GM21381 (cell line): ENCODE data around the gene RUVBL2.
A peak's percentile ranks its signal among the peaks of the same experiment; 100 is the strongest.

Experiments
- ATAC-seq: cut with Tn5 transposase; IDR thresholded peaks from one replicate; pipeline ENCODE4 v1.9.1; 2021; ENCODE audit warnings: mild to moderate bottlenecking, moderate library complexity; ENCODE audit not compliant: unreplicated experiment

The RUVBL2 gene

GRCh38 chr19:48993175-48994034, at the start of gene RUVBL2, which contains the start of gene GYS1:
Gene RUVBL2 (plus strand): TSS chr19:48993887. CDS start chr19:48993912, 25 bp downstream.
Gene GYS1 (minus strand): TSS chr19:48993309. CDS start chr19:48993112, 197 bp downstream.
- ATAC-seq = peak; percentile 87

DNA sequence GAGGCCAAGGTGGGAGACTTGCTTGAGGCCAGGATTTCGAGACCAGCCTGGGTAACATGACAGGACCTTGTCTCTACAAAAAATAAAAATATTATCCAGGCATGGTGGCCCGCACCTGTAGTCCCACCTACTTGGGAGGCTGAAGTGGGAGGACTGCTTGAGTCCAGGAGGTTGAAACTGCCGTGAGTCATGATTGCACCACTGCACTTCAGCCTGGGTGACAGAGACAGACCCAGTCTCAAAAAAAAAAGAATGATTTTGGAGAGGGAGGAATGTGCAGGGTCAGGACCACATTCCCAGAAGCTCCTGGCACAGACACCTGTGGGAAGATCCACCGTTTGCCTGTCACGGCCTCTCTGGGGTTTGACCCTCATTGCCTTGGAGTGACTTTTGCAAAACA, 48.3 kb upstream of the RUVBL2 start:
- no peak for ATAC-seq

DNA sequence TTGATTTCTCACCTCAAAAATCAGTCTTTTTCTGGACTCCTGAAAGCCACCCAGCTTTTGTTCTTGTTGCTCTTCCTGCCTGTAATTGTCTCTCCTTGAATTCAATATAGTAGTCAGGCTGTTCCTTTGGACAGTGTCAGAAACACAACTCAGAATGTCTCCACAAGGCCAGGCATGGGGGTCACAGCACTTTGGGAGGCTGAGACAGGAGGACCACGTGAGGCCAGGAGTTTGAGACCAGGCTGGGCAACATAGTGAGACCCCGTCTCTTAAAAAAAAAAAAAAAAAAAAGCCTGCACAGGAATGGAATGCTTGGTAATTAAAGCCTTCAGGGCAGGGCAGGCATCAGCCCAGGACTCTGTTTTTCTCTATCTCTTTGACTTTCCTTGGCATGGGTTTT, 47.9 kb upstream of the RUVBL2 start:
- ATAC-seq = no peak

GRCh38 chr19:48946463-48947257, 47.0 kb upstream of the RUVBL2 start:
- no peak for ATAC-seq

DNA sequence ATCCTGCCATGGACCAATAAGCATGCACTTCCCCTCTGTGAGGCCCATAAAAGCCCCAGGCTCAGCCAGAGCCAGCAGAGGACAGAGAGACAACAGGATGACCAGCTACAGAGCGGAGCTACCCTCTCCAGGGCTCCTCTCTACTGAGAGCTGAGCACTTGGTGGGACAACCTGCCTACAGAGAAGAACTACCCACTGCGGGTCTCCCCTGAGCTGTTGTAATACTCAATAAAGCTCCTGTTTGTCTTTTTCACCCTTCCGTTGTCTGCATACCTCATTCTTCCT, 46.5 kb upstream of the RUVBL2 start:
- ATAC-seq = no peak

GRCh38 chr19:48950159-48950558, 43.5 kb upstream of the RUVBL2 start:
- no peak for ATAC-seq

DNA sequence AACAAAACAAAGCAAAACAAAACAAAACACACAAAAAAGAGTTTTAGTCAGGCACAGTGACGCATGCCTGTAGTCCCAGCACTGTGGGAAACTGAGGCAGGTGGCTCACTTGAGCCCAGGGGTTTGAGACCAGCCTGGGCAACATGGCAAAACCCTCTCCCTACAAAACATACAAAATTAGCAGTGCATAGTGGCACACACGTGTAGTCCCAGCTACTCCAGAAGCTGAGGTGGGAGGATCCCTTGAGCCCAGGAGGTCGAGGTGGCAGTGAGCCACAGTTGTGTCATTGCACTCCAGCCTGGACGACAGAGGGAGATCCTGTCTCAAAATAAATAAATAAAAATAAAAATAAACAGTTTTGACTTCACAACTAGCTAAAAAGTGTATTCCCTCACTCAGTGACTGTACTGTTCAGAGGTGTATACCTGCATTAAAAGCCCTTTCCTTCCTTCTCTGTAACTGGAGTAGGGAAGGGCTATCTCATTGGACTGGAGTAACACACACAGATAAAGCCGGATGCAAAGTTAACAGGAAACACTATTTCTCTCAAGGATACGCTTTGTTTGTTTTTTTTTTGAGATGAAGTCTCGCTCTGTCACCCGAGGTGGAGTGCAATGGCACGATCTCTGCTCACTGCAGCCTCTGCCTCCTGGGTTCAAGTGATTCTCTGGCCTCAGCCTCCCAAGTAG, 42.7 kb upstream of the RUVBL2 start:
- no peak for ATAC-seq

GRCh38 chr19:48953141-48953540, 40.5 kb upstream of the RUVBL2 start:
- no peak for ATAC-seq

DNA sequence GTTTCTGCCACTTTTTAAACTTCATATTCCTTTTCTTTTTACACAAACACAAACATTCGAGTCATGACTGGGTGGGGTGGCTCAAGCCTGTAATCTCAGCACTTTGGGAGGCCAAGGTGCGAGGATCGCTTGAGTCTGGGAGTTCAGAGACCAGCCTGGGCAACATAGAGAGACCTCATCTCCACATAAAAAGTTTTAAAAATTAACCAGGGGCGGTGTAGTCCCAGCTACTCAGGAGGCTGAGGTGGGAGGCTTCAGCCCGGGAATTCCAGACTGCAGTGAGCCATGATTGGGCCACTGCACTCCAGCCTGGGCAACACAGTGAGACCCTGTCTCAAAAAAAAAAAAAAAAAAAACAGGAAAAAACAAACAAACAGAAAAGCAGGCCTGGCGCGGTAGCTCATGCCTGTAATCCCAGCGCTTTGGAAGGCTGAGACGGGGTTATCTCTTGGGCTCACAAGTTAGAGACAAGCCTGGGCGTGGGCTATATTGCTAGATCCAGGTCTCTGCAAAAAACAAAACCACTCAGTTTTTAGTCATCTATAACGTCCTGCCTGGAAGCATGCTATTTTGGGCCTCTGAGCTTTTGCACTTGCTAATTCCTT, 39.6 kb upstream of the RUVBL2 start:
- peak; percentile 3 for ATAC-seq

GRCh38 chr19:48954595-48955307, 38.9 kb upstream of the RUVBL2 start, which contains the start of gene BAX:
Gene BAX (plus strand): TSS chr19:48954875. CDS start chr19:48954929, 54 bp downstream.
- peak; percentile 88 for ATAC-seq

DNA sequence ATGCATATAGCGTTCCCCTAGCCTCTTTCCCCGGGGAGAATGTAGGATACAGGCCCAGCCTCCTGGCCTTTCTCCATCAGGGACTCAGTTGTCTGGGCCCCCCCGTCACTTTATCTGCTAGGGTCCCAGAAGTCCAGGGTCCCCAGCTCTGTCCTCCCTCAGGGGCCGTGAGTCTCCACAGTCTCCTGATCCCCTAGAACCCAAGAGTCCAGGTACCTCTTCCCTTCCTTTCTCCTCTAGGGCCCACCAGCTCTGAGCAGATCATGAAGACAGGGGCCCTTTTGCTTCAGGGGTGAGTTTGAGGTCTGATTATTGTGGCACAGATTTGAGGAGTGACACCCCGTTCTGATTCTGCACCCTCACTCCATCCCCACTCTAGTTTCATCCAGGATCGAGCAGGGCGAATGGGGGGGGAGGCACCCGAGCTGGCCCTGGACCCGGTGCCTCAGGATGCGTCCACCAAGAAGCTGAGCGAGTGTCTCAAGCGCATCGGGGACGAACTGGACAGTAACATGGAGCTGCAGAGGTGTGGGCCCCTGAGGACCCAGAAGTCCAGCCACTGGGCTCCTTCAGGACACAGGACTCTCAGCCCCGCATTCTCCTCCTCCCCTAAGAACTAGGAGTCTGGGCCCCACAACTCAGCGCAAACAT, 38.3 kb upstream of the RUVBL2 start:
- no peak for ATAC-seq

DNA sequence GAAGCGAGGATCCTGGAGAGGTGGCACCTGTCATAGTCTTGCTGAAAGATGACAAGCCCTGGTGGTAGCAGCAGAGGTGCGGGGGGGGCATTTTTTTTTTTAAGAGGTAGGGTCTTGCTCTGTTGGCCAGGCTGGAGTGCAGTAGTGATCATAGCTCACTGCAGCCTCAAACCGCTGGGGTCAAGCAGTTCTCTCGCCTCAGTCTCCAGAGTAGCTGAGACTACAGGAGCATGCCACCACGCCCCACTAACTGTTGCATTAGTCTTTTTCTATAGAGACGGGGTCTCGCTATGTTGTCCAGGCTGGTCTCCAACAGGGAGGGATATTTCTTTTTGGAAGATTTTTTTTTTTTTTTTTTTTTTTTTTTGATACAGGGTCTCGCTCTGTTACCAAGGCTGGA, 35.7 kb upstream of the RUVBL2 start:
- no peak for ATAC-seq

- no peak for ATAC-seq
These were observed 34.1 kb upstream of the RUVBL2 start for GRCh38 chr19:48959341-48960239.

DNA sequence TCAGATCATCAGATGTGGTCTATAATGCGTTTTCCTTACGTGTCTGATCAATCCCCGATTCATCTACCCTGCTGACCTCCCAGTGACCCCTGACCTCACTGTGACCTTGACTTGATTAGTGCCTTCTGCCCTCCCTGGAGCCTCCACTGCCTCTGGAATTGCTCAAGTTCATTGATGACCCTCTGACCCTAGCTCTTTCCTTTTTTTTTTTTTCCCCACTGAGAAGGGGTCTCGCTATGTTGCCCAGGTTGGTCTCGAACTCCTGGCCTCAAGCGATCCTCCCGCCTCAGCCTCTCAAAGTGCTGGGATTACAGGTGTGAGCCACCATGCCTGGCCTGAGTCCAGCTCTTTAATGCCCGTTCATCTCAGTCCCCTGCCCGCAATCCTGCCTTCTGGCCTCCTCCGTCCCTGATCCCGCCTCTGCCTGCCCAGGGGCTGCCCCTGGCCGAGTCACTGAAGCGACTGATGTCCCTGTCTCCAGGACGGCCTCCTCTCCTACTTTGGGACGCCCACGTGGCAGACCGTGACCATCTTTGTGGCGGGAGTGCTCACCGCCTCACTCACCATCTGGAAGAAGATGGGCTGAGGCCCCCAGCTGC, 32.5 kb upstream of the RUVBL2 start:
- no peak for ATAC-seq

GRCh38 chr19:48961673-48962028, 32.0 kb upstream of the RUVBL2 start:
- no peak for ATAC-seq

GRCh38 chr19:48962029-48962848, 31.4 kb upstream of the RUVBL2 start:
- ATAC-seq = no peak

DNA sequence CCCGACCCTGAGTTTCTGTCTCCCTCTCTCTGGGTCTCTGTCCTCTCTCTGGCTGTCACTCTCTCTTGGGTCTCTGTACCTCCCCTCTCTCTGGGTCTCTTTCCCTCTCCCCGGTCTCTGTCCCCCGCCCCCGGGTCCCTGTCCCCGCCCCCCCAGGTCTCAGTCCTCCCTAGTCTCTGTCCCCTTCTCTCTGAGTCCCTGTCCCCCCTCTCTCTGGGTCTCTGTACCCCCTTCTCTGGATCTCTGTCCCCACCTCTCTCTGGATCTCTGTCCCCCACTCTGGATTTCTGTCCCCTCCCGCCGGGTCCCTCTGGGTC, 30.9 kb upstream of the RUVBL2 start:
- ATAC-seq = no peak
